T47D (cell line): ENCODE measurements around the gene COMMD1.
"Not testable (repeated sequence)": the region's sequence is repeated elsewhere in the genome, so short reads cannot be mapped to it uniquely, and the experiment has no call there.

Experiments used
- DNase-seq, 2 experiments: peaks; one replicate each; pipeline versions ENCODE4 v3.0.0 to v3.0.0-alpha.2; 2011 to 2012; ENCODE audit warnings: low read depth in 1 of 2, low spot score in 1 of 2
- JUND ChIP-seq: IDR thresholded peaks from 2 replicates; pipeline ENCODE4 v1.6.1; 2012; ENCODE audit warnings: low read depth
- in situ Hi-C: cut with HindIII; loops from 2 replicates; pipeline ENCODE4 v1.10.0; 2016; ENCODE audit warnings: low sequenced_read_pairs, low pct_unique_long_range_greater_than_20kb

COMMD1 gene

DNA sequence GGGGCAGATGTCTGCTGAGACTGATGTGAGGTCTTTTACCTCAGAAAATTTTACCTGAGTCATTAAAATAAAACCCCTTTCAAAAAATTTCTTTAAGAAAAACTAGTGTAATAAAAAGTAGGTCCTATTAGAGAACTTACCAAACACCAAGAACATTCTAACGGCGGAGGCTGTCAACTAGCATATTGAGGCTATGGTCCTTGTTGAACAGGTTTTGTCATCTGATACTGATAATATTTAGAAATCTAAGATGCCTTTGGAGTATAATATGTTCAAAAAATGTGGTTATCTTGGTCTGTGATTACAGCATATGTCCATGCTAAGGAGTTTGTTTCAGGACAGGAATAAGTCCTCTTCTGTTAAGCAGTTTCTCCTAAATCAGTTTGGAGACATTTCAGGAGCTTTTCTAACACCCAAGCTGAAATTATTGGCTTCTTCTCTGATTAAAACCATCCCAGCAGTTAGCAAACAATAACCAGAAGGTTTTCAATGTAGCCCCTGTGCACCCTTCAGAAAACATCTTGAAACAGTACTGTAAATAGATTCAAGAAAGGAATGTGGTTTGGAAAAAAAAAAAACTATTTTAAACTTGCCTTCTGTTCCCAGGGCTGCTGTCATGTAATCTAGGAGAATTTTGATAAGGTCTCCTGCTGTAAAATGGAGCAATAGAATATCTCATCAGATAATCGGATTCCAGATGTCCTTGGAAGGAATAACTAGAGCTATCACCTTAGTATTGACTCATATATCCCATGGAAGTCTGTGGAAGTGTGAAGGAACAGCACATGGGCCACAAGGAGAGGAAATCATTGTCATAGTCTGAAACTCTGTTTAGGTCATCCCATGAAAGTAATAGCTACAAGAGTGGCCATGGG is 231.7 kb downstream of the COMMD1 start:
- DNase-seq, result no peak
- TF ChIP-seq JUND, result no peak
- in situ Hi-C loops, result no loop called here

DNA sequence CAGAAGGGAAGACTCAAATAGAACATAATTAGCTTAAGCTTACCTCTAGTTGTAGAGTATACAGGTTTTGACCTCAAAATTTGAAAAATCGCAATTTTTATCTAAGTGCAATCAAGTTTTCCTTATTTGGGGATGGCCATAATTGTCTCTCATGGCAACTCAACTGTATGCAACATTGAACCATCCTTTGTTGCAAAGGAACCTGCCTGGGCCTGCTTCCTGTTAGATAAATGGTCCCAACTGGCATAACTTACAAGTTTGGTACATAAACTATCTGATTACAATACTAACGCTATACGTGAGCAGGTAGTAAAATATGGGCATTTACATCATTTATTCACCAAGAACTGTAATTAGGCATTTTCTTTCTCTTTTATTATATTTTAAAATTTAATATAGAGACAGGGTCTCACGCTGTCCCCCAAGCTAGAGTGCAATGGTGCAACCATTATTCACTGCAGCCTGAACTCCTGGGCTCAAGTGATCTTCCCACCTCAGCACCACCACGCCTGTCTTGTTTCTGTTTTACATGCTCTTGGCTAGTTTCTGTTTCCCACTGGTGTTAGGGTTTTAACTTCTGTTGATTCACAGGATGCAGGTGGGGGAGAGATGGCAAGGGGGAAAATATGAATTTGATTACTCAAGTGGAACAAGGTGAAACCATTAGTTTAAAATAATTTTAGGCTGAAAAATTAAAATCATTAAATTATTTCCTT is 235.1 kb downstream of the COMMD1 start:
- in situ Hi-C loops, result no loop called here
- DNase-seq, result no peak
- no peak for TF ChIP-seq JUND

DNA sequence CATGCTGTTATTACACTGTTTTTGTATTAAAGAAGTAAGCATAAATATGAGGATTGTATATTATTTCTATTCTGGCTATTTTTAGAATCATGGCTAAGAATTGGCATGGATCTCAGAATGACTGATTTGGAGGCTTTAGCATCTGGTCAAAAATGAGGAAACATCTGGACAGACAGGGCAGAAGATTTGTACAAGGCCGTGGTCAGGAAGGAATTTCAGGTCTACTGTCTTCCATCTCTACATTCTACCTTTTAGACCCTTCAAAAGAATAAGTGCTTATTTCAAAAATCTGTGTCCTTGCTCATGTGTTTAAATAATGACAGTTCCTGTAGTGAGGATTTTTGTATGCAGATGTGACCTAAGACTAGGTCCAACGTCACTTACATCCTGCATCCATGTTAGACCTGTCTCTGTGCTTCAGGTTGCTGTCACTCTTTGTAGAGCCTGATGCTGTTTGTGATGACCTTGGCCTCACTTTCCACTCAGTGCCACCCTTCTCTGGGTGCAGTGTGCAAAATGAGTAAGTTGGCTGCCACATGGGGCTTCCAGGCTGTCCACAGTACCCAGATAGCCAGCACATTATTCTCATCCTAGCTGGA is 235.8 kb downstream of the COMMD1 start:
- DNase-seq, result no peak
- no peak for TF ChIP-seq JUND
- in situ Hi-C loops, result no loop called here

DNA sequence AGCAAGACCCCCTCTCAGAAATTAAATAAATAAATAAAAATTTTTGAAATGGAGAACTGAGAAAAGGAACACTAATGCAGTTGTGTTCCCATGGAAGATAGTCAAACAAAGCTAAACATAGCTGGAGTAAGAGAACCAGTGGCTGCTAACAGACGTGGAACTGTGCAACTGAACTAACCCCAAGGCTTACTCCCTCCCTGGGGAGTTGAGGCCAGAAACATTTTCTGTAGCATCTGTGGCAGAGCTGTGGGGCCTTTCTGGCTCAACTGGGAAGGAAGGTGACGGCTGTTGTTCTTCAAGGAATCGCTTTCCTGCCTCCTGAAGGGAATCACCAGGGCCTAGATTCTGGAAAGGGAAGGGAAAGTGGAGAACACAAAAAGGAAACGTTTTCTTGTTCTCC is 236.6 kb downstream of the COMMD1 start:
- TF ChIP-seq JUND, result no peak
- in situ Hi-C loops, result no loop called here
- no peak for DNase-seq

DNA sequence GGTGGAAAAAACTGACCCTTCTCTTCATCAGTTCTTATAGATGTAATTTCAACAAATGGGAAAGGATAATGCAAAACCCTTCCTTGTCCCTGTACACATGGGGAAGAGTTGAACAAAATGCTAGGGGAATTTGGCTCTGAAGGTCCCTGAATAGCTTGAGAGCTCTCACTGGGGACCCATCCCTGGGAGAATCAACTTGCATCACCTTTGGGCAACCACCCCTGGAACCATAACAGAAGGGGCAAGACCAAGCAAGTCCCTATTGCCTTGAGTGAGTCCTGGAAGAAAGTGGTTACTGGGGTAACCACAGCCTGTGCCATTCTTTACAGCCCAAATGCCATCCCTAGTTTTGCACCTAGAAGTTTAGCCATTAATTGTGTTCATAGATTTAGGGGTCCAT is 238.2 kb downstream of the COMMD1 start:
- in situ Hi-C loops, result no loop called here
- no peak for TF ChIP-seq JUND
- DNase-seq, result no peak

DNA sequence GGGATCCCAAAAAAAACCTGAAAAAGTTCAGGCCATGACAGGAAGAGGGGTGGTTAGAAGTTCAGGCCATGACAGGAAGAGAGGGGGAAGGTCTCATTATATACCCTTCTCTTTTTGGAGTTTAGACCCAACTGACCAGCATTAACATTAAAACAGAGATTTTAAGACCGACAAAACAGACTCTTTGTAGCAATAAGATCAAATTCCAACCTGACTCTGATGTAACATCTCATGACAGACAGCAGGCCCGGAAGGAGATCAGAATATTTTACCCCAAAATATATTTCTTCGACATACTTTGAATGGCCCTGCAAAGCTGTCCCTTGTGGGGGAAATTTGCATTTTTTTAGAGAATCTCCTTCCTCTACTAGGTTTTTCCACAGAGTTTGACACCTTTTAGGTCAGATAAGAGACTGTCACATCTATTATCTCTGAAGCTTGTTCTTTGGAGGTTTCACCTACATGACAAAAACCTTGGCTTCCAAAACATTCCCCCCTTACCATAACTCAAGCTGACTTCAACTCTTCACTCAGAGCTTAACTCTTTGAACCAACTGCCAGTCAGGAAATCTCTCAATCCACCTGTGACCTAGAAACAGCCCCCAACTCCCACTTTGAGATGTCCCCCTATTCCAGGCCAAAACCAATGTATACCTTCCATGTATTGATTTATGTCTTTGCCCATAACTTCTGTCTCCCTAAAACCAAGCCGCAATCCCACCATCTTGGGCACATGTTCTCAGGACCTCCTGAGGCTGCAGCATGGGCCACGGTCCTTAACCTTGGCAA is 239.4 kb downstream of the COMMD1 start:
- in situ Hi-C loops, result no loop called here

DNA sequence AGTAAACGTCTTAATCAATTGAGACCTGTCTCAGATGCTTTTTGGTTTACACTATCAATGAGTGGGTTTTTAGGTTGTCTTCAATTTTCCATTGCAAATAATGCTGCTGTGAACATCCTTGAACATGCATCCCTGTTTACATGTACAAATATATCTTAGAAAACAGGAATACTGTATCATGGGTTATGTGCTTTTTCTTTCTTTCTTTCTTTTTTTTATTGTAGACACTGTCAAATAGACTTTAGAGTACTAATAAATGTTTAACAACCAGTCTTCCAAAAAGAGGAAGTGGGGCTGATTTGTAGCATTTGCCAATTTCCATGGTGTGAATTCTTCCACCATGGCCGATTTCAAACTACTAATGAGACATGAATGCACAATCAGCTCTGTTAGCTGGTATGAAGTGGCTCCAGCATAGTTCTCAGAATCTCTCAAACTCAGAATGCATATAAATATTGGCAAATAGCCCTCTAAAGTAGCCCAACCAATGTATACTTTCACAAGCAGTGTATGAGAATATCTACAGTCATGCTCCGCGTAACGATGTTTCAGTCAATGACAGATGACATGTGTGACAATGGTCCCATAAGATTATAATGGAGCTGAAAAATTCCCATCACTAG is 240.1 kb downstream of the COMMD1 start:
- no peak for DNase-seq
- in situ Hi-C loops, result no loop called here
- no peak for TF ChIP-seq JUND

More for the DNA sequence above, 239.4 kb downstream of the COMMD1 start:
- DNase-seq, result no peak
- no peak for TF ChIP-seq JUND

DNA sequence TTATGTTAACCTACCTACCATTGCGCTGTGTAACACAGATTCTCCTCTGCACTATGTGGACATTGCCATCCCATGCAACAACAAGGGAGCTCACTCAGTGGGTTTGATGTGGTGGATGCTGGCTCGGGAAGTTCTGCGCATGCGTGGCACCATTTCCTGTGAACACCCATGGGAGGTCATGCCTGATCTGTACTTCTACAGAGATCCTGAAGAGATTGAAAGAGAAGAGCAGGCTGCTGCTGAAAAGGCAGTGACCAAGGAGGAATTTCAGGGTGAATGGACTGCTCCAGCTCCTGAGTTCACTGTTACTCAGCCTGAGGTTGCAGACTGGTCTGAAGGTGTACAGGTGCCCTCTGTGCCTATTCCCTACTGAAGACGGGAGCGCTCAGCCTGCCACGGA is 241.3 kb downstream of the COMMD1 start:
- in situ Hi-C loops, DNase-seq: not testable (repeated sequence)

DNA sequence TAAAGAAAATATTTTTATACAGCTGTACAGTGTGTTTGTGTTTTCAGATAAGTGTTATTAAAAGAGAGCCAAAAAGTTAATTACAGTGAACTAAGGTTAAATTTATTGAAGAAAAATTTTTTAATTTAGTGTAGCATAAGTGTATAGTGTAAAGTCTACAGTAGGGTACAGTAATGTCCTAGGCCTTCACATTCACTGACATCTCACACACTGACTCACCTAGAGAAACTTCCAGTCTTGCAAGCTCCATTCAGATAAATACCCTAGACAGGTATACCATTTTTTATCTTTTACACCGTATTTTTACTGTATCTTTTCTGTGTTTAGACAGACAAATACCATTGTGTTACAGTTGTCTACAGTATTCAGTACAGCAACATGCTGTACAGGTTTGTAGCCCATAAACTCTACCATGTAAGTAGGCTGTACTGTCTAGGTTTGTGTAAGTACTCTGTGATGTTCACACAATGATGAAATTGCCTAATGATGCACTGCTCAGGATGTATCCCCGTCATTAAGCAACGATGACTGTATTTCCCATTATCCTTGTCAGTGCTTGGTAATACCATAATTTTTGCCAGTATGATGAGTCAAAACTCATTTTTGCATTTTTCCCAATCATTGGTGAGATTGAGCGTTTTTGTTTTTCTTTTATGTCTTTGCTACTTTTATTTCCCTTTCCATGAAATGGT is 242.3 kb downstream of the COMMD1 start:
- in situ Hi-C loops, result no loop called here
- no peak for DNase-seq
- no peak for TF ChIP-seq JUND

DNA sequence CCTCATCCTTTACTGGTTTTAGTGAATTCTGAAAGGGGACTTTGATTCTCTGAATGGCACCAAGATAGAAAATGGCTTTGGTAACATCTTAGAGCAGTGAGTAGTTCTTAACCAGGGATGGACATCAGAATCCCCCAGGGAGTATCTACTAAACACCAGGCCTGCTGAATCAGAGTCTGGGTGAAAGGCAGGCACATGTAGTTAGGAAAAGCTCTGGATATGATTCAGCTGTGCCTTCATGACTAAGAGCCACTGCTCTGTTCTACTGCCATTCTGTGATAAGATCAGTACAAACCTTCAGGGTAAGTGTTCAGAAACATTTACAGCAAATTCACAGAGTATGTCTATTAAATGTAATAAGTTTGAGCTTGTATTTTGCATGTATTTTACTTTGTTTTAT is 244.2 kb downstream of the COMMD1 start:
- in situ Hi-C loops, result no loop called here
- TF ChIP-seq JUND, result no peak
- no peak for DNase-seq

DNA sequence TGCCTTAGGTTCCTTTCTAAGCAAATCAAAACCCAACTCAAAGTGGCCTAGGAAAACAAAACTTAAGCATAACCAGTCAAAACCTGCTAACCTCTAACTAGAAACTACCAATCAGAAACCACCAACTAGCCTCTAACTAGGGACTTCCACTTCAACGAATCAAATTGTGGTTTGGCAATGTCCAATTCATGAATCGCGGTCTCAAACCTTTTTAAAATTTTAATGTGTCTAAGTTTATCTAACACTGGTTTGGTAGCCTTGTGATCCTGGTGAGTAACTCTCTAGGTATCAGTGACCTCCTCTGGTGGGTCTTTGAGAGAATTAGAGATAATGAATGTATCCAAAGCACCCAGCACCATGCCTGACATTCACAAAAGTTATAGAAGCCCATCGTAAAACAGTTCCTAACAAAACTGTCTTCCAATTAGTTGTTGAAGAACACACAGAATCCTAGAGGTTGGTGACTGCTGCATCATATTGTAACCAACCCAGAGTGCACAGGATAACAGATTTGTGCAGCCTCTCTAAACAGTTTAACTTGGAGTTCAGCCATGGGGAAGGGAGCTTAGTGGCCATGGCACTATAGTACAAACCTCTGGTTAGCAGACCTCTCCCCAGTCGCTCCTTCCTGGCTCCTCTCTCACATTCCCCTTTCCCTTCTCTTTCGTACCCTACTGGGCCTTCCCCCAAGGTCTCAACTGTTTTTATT is 245.3 kb downstream of the COMMD1 start:
- no peak for DNase-seq
- TF ChIP-seq JUND, result no peak
- in situ Hi-C loops, result no loop called here

DNA sequence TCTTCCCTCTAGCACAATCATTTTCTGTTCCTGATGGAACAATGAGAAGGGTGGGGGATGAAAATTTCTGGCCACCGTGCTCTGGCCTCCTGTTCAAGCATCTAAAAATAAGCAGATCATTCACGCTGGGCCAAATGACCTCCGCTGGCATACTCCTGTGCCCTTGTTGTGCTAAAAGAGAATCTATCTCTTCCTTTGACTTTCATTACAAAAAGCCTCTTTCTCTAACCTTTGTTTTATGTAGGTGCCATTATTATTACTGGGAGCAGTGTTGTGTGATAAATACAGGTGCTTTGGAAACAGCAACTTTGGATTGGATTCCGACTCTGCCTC is 245.8 kb downstream of the COMMD1 start:
- DNase-seq, result no peak
- in situ Hi-C loops, result no loop called here
- no peak for TF ChIP-seq JUND
